Measurements from ENCODE around the gene DENND4C. TPM values are rescaled to one million over a fixed set of nuclear protein-coding genes. Genes with fewer than 3 reads are reported as not detected.

DENND4C gene
- polyA plus RNA-seq, 1 of the 3 experiments (the other 2 are of a cell fraction): 7.5 TPM

DNA sequence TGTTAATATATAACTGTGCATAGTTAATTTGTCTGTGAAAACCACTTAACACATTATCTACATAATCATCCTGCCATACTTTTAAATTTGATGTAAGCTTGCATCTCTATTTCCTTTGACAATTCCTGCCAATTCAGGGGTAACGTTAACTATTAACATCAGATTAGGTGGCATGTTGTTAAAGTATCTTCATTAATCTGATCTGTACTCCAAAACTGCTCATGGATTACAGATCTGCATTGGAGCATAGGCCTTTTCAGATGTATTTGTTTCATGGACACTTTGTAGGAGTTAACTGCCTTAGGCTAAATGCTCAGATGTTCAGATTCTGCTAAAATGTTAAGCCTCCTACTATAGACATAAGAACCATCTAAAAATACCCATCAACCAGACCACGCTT lies 146.4 kb downstream of the DENND4C start:
- peaks cover 49% of the 10 kb centered on the region for H3K79me2 ChIP-seq (ENCODE audit: insufficient read depth)
- H3K9me3 ChIP-seq: no peaks in the 10 kb centered on the region; the same call in 1 of the 2 replicates
- peak overlapping the region; percentile 90 for H3K4me2 ChIP-seq
- no peak for DNase-seq
- peaks cover 39% of the 10 kb centered on the region for H4K20me1 ChIP-seq (ENCODE audit: insufficient read depth)
- peak overlapping the region; percentile 95; the same call in 1 of the 2 replicates for H3K9ac ChIP-seq
- POLR2A ChIA-PET: no interaction called here
- CTCF ChIA-PET: no interaction called here
- TF ChIP-seq MXI1 (IDR thresholded peaks at IDR 0.05; ENCODE audit: low read depth, low read length): no peak
- TF ChIP-seq, protein P1, sequence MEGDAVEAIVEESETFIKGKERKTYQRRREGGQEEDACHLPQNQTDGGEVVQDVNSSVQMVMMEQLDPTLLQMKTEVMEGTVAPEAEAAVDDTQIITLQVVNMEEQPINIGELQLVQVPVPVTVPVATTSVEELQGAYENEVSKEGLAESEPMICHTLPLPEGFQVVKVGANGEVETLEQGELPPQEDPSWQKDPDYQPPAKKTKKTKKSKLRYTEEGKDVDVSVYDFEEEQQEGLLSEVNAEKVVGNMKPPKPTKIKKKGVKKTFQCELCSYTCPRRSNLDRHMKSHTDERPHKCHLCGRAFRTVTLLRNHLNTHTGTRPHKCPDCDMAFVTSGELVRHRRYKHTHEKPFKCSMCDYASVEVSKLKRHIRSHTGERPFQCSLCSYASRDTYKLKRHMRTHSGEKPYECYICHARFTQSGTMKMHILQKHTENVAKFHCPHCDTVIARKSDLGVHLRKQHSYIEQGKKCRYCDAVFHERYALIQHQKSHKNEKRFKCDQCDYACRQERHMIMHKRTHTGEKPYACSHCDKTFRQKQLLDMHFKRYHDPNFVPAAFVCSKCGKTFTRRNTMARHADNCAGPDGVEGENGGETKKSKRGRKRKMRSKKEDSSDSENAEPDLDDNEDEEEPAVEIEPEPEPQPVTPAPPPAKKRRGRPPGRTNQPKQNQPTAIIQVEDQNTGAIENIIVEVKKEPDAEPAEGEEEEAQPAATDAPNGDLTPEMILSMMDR (IDR thresholded peaks at IDR 0.05): no peak
- TF ChIP-seq MEF2A (IDR thresholded peaks at IDR 0.05; ENCODE audit: borderline replicate concordance, low read depth): no peak
- TF ChIP-seq FOXM1 (IDR thresholded peaks at IDR 0.05; ENCODE audit: low read depth): no peak
- no peak for TF ChIP-seq GATA2 (CRISPR knock-in tag; IDR thresholded peaks at IDR 0.05)
- TF ChIP-seq, protein P2, sequence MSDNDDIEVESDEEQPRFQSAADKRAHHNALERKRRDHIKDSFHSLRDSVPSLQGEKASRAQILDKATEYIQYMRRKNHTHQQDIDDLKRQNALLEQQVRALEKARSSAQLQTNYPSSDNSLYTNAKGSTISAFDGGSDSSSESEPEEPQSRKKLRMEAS (IDR thresholded peaks at IDR 0.05; ENCODE audit: low read depth): no peak
- no peak for TF ChIP-seq EP300 (IDR thresholded peaks at IDR 0.05; ENCODE audit: borderline replicate concordance in 1 of 2, low read depth in 1 of 2, low read length in 1 of 2)
- no peak for TF ChIP-seq EZH2phosphoT487 (IDR thresholded peaks at IDR 0.05; ENCODE audit: borderline replicate concordance, low read depth)
- TF ChIP-seq FOXJ3 (CRISPR knock-in tag; IDR thresholded peaks at IDR 0.05): no peak
- TF ChIP-seq, protein P3, sequence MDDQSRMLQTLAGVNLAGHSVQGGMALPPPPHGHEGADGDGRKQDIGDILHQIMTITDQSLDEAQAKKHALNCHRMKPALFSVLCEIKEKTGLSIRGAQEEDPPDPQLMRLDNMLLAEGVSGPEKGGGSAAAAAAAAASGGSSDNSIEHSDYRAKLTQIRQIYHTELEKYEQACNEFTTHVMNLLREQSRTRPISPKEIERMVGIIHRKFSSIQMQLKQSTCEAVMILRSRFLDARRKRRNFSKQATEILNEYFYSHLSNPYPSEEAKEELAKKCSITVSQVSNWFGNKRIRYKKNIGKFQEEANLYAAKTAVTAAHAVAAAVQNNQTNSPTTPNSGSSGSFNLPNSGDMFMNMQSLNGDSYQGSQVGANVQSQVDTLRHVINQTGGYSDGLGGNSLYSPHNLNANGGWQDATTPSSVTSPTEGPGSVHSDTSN (IDR thresholded peaks at IDR 0.05): no peak
- TF ChIP-seq NRF1 (IDR thresholded peaks at IDR 0.05; ENCODE audit: low read depth, low read length): no peak
- no peak for TF ChIP-seq RFX5 (IDR thresholded peaks at IDR 0.05; ENCODE audit: low read length)
- TF ChIP-seq, protein P4, sequence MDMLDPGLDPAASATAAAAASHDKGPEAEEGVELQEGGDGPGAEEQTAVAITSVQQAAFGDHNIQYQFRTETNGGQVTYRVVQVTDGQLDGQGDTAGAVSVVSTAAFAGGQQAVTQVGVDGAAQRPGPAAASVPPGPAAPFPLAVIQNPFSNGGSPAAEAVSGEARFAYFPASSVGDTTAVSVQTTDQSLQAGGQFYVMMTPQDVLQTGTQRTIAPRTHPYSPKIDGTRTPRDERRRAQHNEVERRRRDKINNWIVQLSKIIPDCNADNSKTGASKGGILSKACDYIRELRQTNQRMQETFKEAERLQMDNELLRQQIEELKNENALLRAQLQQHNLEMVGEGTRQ (IDR thresholded peaks at IDR 0.05; ENCODE audit: borderline replicate concordance, low read depth, low read length): no peak
- no peak for TF ChIP-seq YY1 (IDR thresholded peaks at IDR 0.05; ENCODE audit: low read depth)
- no peak overlapping the region for H2AFZ ChIP-seq (ENCODE audit: low read depth)
- no peaks in the 10 kb centered on the region for H3K27me3 ChIP-seq (ENCODE audit: insufficient read depth)
- H3K9me2 ChIP-seq: no peaks in the 10 kb centered on the region
- peaks cover 74% of the 10 kb centered on the region for H3F3A ChIP-seq (replicated peaks; ENCODE audit: insufficient read depth)
- H3K4me1 ChIP-seq (ENCODE audit: control insufficient read depth in 1 of 2, insufficient read depth in 2 of 2, low read depth in 1 of 2, low read length in 1 of 2): peaks cover 13 to 20% of the 10 kb centered on the region in 2 experiments
- peaks cover 63 to 68% of the 10 kb centered on the region in 2 experiments for H3K36me3 ChIP-seq (replicated peaks in 1 of 2; ENCODE audit: control insufficient read depth in 1 of 2, insufficient read depth in 2 of 2, low read length in 1 of 2)
- peak overlapping the region; percentile 87 to 92; a peak in 2 of 4 replicates for H3K4me3 ChIP-seq (ENCODE audit: low read depth in 2 of 2, low read length in 1 of 2)
- WGBS (ENCODE audit: low lambda C conversion rate): 52% methylated on average over 2 of the region's 2 CpGs
- peak overlapping the region; percentile 43 to 91 for H3K27ac ChIP-seq (ENCODE audit: low read depth in 2 of 2, low read length in 1 of 2)

Data from SK-N-SH (cell line).